Omental fat pad (tissue), 4 donors: ENCODE measurements around the gene C15orf40. TPM values are rescaled to one million over a fixed set of nuclear protein-coding genes. Genes with fewer than 3 reads are reported as not detected.
A peak's percentile ranks its signal among the peaks of the same experiment; 100 is the strongest.

ENCODE experiments used
- ATAC-seq: fragments of 150-250 bp; one replicate; pipeline ENCODE4 v1.9.1; 2016; ENCODE audit warnings: mild to moderate bottlenecking, moderate library complexity; ENCODE audit not compliant: low FRiP score
- DNase-seq: peaks from one replicate; pipeline ENCODE4 v3.0.0-alpha.2; 2019; ENCODE audit warnings: low spot score
- CTCF ChIP-seq, 3 donors: fragments of 450-650 bp; IDR thresholded peaks; one replicate each; pipeline ENCODE4 v1.5.1; 2016 to 2017; ENCODE audit warnings: antibody characterized with exemption in 3 of 3, mild to moderate bottlenecking in 3 of 3, moderate library complexity in 2 of 3
- total RNA-seq, 4 donors: library from RNA; depleted of rRNA; stranded (reverse); fragments of >200 nt; gene quantifications; one replicate each; pipeline ENCODE4 v1.1.0, GENCODE V29; 2016

Gene C15orf40
- total RNA-seq, 4 donors from 2014 or later, result 8.5 to 13.1 (median 10.3) TPM

- ATAC-seq (peak; percentile 62), DNase-seq (no peak)
Observed at GRCh38 chr15:82952158-82953081, 59.0 kb downstream of the C15orf40 start, which contains the start of gene HOMER2. HOMER2 (minus strand) TSS chr15:82952720; CDS start chr15:82952535, 185 bp downstream.

GRCh38 chr15:82951472-82952157, 59.8 kb downstream of the C15orf40 start:
- ATAC-seq, result no peak
- no peak for DNase-seq
- no peak for TF ChIP-seq CTCF (IDR thresholded peaks at IDR 0.05)

More at GRCh38 chr15:82952158-82953081, 59.0 kb downstream of the C15orf40 start, which contains the start of gene HOMER2:
- TF ChIP-seq CTCF (IDR thresholded peaks at IDR 0.05), result no peak

GRCh38 chr15:82950746-82951370, 60.6 kb downstream of the C15orf40 start:
- no peak for ATAC-seq
- TF ChIP-seq CTCF (IDR thresholded peaks at IDR 0.05), result no peak
- no peak for DNase-seq

- no peak for TF ChIP-seq CTCF (IDR thresholded peaks at IDR 0.05)
- no peak for ATAC-seq
- no peak for DNase-seq
Observed at GRCh38 chr15:82950295-82950694, 61.1 kb downstream of the C15orf40 start.

GRCh38 chr15:82946155-82946701, 65.2 kb downstream of the C15orf40 start:
- DNase-seq, result no peak
- ATAC-seq, result no peak
- no peak for TF ChIP-seq CTCF (IDR thresholded peaks at IDR 0.05)

GRCh38 chr15:82945326-82945725, 66.1 kb downstream of the C15orf40 start:
- DNase-seq (no peak), ATAC-seq (no peak)
- TF ChIP-seq CTCF (IDR thresholded peaks at IDR 0.05), result no peak
